BLaER1 treated with 17β-estradiol and CSF1 and Interleukin-3, amounts not matched to agents 10 nM and 100 nM (cell line): ENCODE measurements around the gene NBDY.

ENCODE experiments used
- H3K27ac ChIP-seq, 11 experiments: shearing (Covaris generic); formaldehyde crosslinking; 2 replicates each; pipeline ENCODE4 v1.8.1; 2022
- H3K27me3 ChIP-seq, 11 experiments: shearing (Covaris generic); formaldehyde crosslinking; 2 replicates each; pipeline ENCODE4 v1.8.1; 2022
- H3K36me3 ChIP-seq, 11 experiments: shearing (Covaris generic); formaldehyde crosslinking; 2 replicates each; pipeline ENCODE4 v1.8.1; 2022
- H3K4me1 ChIP-seq, 10 experiments: shearing (Covaris generic); formaldehyde crosslinking; 2 replicates each; pipeline ENCODE4 v1.8.1; 2022
- H3K4me2 ChIP-seq, 11 experiments: shearing (Covaris generic); formaldehyde crosslinking; 2 replicates each; pipeline ENCODE4 v1.8.1; 2022
- H3K4me3 ChIP-seq, 10 experiments: shearing (Covaris generic); formaldehyde crosslinking; 2 replicates each; pipeline ENCODE4 v1.8.1; 2022
- H3K9ac ChIP-seq, 11 experiments: shearing (Covaris generic); formaldehyde crosslinking; 2 replicates each; pipeline ENCODE4 v1.8.1; 2022
- H3K9me3 ChIP-seq, 11 experiments: shearing (Covaris generic); formaldehyde crosslinking; replicated peaks in 1 of 11; 2 replicates each; pipeline ENCODE4 v1.8.1; 2022
- H4K20me1 ChIP-seq, 11 experiments: shearing (Covaris generic); formaldehyde crosslinking; 2 replicates each; pipeline ENCODE4 v1.8.1; 2022
- Cebpa-rat ChIP-seq, 11 experiments: shearing (Covaris generic); IDR thresholded peaks; 2 replicates each; pipeline ENCODE4 v1.8.1; 2022

The NBDY gene

DNA sequence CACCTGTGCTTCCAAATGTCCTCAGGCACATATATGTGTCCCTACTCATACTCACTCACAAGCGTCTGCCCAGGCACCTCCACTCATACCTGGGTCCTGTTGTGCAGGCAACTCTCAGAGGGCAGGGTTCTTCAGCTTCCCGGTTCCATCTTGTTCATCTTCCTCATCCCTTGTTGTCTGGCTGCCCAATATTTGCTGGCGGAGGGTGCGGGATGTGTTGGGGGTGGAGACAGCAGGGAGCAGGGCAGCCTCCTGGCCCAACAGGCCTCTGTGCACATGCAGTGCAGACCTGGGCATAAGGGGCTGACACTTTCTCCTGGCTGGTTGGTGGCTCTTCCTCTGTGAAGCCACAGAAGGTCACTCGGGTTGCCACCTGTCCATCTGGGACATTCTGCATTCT lies 32.1 kb downstream of the NBDY start:
- Histone ChIP-seq H3K4me1 (peaks cover 48 to 56% (median 53%) of the 10 kb centered on the region in 10 experiments), H3K4me2 (peak overlapping the region in 9 of 11 experiments; percentile 74 to 95 (median 90); a peak in 16 of 22 replicates), H3K36me3 (no peaks in the 10 kb centered on the region), H3K9me3 (no peaks in the 10 kb centered on the region), H3K4me3 (no peak overlapping the region), H4K20me1 (peaks cover 23 to 70% (median 35%) of the 10 kb centered on the region in 11 experiments; a peak in 19 of 22 replicates), H3K27ac (no peak overlapping the region; a peak in 1 of 22 replicates), H3K27me3 (peaks cover 36 to 54% (median 49%) of the 10 kb centered on the region in 11 experiments), H3K9ac (0 out of 22 replicates have a peak overlapping the region, but pooled peaks of 1 of the 11 experiments have one; percentile 4)
- no peak for TF ChIP-seq Cebpa-rat (IDR thresholded peaks at IDR 0.05)

DNA sequence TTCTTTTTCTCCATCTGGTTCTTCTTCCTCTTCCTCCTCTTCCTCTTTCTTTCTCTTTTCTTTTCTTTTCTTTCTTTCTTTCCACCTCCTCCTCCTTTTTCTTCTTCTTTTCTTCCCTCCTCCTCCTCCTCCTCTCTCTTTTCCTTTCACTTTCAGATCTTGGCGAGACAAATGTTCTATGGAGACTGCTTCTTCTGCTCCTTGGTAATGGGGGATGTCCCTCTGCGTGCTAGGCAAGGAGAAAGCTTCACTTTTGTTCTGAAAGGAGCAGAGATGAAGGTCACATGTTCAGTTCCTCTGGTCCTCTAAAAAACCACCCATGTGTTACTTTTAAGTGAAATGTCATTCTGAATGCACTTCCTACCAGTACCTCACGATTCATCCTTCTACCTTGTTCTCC lies 33.2 kb downstream of the NBDY start:
- Histone ChIP-seq H3K36me3 (peaks cover 0 to 8% (median 2%) of the 10 kb centered on the region in 11 experiments; a peak in 9 of 22 replicates), H3K4me3 (peak overlapping the region in 5 of 10 experiments; percentile 9 to 53 (median 37); a peak in 7 of 20 replicates), H3K27me3 (peaks cover 29 to 47% (median 42%) of the 10 kb centered on the region in 11 experiments), H4K20me1 (peaks cover 23 to 68% (median 40%) of the 10 kb centered on the region in 11 experiments; a peak in 19 of 22 replicates), H3K9ac (peak overlapping the region; percentile 23 to 86 (median 78); a peak in 18 of 22 replicates), H3K9me3 (no peaks in the 10 kb centered on the region), H3K27ac (peak overlapping the region in 10 of 11 experiments; percentile 12 to 91 (median 44); a peak in 16 of 22 replicates), H3K4me1 (peaks cover 56 to 66% (median 62%) of the 10 kb centered on the region in 10 experiments), H3K4me2 (peak overlapping the region; percentile 74 to 95 (median 89))
- TF ChIP-seq Cebpa-rat (IDR thresholded peaks at IDR 0.05): no peak

- H3K27ac ChIP-seq: peak overlapping the region in 9 of 11 experiments; percentile 40 to 91 (median 88); a peak in 14 of 22 replicates
- H3K4me3 ChIP-seq: peak overlapping the region; percentile 37 to 78 (median 69); a peak in 15 of 20 replicates
- peaks cover 56 to 66% (median 61%) of the 10 kb centered on the region in 10 experiments for H3K4me1 ChIP-seq
- H3K9ac ChIP-seq: peak overlapping the region in 10 of 11 experiments; percentile 23 to 86 (median 82); a peak in 17 of 22 replicates
- peaks cover 20 to 61% (median 36%) of the 10 kb centered on the region in 11 experiments; a peak in 19 of 22 replicates for H4K20me1 ChIP-seq
- no peak for TF ChIP-seq Cebpa-rat (IDR thresholded peaks at IDR 0.05)
- H3K9me3 ChIP-seq: no peaks in the 10 kb centered on the region
- peaks cover 0 to 9% (median 4%) of the 10 kb centered on the region in 11 experiments; a peak in 9 of 22 replicates for H3K36me3 ChIP-seq
- peaks cover 22 to 40% (median 35%) of the 10 kb centered on the region in 11 experiments for H3K27me3 ChIP-seq
- H3K4me2 ChIP-seq: peak overlapping the region; percentile 74 to 95 (median 89)
Measured at GRCh38 chrX:56762707-56763555, 33.9 kb downstream of the NBDY start.

DNA sequence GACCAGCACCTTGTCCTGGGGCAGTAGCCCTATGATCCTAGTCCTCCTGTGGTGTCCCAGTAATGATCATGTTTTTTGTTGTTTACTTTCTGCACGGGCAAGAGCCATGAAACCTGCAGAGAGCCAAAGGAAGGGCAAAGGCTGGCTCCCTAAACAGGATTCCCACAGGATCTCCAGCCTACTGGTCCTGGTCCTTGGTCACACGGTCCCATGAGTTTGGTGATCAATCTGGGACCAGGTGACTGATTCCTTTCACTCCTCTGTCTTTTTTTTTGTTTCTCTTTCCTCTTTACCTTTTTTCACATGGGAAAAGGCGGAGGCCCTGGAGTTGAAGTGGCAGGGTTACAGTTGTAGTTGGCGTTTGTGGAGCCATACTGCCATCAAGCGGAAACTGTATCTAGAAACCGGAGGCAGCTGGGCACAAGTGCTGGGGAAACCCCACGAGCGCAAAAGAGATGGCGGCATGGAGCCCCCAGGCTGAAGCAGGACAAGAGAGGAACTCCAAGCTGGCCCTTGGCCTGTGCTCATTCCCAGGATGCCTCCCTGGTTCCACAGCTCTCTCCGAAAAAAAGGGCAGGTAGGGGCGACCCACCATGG lies 34.6 kb downstream of the NBDY start:
- H3K9ac ChIP-seq: peak overlapping the region; percentile 76 to 86 (median 82)
- peak overlapping the region; percentile 73 to 91 (median 86) for H3K27ac ChIP-seq
- peaks cover 18 to 55% (median 36%) of the 10 kb centered on the region in 11 experiments; a peak in 19 of 22 replicates for H4K20me1 ChIP-seq
- peak overlapping the region; percentile 59 to 78 (median 70) for H3K4me3 ChIP-seq
- peaks cover 0 to 9% (median 4%) of the 10 kb centered on the region in 11 experiments; a peak in 9 of 22 replicates for H3K36me3 ChIP-seq
- no peak for TF ChIP-seq Cebpa-rat (IDR thresholded peaks at IDR 0.05)
- H3K9me3 ChIP-seq: no peaks in the 10 kb centered on the region
- H3K4me1 ChIP-seq: peaks cover 56 to 66% (median 61%) of the 10 kb centered on the region in 10 experiments
- peak overlapping the region; percentile 74 to 95 (median 89) for H3K4me2 ChIP-seq
- H3K27me3 ChIP-seq: peaks cover 15 to 33% (median 28%) of the 10 kb centered on the region in 11 experiments; a peak in 21 of 22 replicates

DNA sequence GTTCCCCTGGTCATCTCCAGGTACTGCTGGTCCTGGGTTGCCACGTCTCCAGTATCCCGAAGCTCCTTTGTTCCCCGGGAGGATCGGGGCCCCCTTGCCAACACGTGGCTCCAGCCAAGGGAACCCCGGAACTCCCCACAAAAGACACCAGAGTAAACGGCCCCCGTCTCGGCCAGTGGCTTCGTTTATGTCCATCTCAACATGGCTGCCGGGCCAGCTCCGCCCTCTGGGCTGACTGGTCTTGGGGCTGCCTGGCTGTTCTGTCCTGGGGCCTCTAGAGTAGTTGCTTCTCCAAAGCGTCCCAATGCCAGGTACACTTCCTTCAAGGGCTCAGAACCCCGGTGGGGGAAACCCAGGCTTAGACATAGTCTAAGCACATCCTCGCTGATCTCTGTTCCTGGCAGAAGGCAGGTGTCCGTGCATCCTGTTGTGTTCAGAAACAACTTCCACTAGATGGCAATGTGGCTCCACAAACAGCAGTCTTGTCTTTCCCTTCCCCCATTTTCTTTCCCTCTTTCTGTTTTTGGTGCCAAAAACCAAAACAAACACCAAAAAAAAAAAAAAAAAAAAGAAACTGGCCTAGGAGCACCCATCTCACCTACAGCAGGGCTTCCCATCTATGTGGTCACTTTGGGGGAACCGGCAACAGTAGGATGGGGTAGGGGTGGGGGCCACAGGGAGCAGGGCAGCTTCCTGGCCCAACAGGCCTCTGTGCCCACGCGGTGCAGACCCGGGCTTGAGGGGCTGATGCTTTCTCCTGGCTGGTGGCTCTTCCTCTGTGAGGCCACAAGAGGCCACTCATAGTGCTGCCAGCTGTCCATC lies 35.3 kb downstream of the NBDY start:
- Histone ChIP-seq H3K4me2 (peak overlapping the region; percentile 74 to 95 (median 89)), H3K4me3 (peak overlapping the region; percentile 59 to 78 (median 70)), H3K27ac (peak overlapping the region; percentile 73 to 91 (median 86)), H4K20me1 (peaks cover 12 to 48% (median 31%) of the 10 kb centered on the region in 11 experiments; a peak in 18 of 22 replicates), H3K4me1 (peaks cover 56 to 66% (median 61%) of the 10 kb centered on the region in 10 experiments), H3K36me3 (peaks cover 0 to 9% (median 4%) of the 10 kb centered on the region in 11 experiments; a peak in 9 of 22 replicates), H3K27me3 (peaks cover 8 to 25% (median 21%) of the 10 kb centered on the region in 11 experiments; a peak in 18 of 22 replicates), H3K9ac (peak overlapping the region; percentile 76 to 86 (median 82)), H3K9me3 (no peaks in the 10 kb centered on the region)
- no peak for TF ChIP-seq Cebpa-rat (IDR thresholded peaks at IDR 0.05)

GRCh38 chrX:56764975-56765791 lies 36.1 kb downstream of the NBDY start:
- H3K4me2 ChIP-seq: peak overlapping the region; percentile 74 to 95 (median 89)
- H3K4me1 ChIP-seq: peaks cover 56 to 66% (median 61%) of the 10 kb centered on the region in 10 experiments
- H3K36me3 ChIP-seq: peaks cover 0 to 9% (median 4%) of the 10 kb centered on the region in 11 experiments; a peak in 9 of 22 replicates
- H3K9me3 ChIP-seq: no peaks in the 10 kb centered on the region
- peak overlapping the region; percentile 73 to 91 (median 86); a peak in 21 of 22 replicates for H3K27ac ChIP-seq
- H3K4me3 ChIP-seq: peak overlapping the region; percentile 59 to 78 (median 70)
- peaks cover 10 to 40% (median 27%) of the 10 kb centered on the region in 11 experiments; a peak in 17 of 22 replicates for H4K20me1 ChIP-seq
- peaks cover 0 to 17% (median 13%) of the 10 kb centered on the region in 11 experiments; a peak in 11 of 22 replicates for H3K27me3 ChIP-seq
- no peak for TF ChIP-seq Cebpa-rat (IDR thresholded peaks at IDR 0.05)
- H3K9ac ChIP-seq: peak overlapping the region in 10 of 11 experiments; percentile 76 to 86 (median 82); a peak in 20 of 22 replicates
